Measurements from ENCODE around the gene TM4SF1. TPM values are rescaled to one million over a fixed set of nuclear protein-coding genes. Genes with fewer than 3 reads are reported as not detected.

Gene TM4SF1
- total RNA-seq, 2 donors from 2014 or later = 30.8 to 48.7 TPM

DNA sequence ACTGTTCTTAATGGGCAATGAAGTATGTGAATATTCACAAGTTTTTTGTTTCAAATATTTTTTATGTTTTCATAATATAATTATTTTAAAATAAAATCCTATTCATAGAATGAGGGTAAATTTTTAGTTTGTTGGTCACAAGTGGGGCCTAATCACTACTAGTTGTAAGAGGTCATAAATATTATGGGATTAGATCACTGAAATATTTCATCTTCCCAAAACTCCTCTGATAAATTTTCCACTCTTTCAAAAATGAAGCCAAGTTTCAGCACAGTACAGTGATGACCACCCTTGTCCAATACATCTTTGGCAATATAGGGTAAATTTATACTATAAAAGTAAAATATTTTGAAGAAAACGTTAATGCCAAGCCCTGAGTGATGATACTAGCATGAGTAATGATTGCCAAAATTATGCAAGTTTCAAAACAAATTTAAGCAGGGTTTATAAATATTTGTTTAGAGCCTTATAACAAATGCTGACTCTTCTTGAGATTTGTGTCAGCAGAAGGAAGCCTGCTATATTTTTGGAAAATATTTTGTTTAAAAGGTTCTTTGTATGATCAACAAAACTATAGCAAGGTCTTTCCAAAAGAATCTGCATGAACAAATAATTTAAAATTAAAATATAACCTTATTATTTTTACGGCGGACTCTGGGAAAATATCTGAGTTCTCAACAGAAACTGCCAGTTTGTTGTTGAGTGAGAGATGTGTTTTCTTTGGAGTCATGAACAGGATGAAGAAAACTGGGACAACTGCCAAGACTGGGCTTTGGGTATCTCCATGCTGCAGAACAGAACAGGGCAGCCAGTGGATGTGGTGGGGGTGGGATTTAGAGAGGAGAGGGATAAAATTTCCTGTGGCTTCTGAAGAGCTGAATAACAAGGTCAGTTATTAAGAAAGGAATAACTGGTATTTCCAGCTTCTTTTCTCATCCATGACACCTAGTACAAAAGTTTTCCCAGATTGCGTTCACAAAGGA, 17.9 kb upstream of the TM4SF1 start:
- DNase-seq = peak; percentile 48
- no peak overlapping the region for H3K9ac ChIP-seq (ENCODE audit: low read depth in 2 of 2, low read length in 2 of 2)
- TF ChIP-seq, protein P1, sequence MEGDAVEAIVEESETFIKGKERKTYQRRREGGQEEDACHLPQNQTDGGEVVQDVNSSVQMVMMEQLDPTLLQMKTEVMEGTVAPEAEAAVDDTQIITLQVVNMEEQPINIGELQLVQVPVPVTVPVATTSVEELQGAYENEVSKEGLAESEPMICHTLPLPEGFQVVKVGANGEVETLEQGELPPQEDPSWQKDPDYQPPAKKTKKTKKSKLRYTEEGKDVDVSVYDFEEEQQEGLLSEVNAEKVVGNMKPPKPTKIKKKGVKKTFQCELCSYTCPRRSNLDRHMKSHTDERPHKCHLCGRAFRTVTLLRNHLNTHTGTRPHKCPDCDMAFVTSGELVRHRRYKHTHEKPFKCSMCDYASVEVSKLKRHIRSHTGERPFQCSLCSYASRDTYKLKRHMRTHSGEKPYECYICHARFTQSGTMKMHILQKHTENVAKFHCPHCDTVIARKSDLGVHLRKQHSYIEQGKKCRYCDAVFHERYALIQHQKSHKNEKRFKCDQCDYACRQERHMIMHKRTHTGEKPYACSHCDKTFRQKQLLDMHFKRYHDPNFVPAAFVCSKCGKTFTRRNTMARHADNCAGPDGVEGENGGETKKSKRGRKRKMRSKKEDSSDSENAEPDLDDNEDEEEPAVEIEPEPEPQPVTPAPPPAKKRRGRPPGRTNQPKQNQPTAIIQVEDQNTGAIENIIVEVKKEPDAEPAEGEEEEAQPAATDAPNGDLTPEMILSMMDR (IDR thresholded peaks at IDR 0.05) = no peak
- no peak overlapping the region for H3K4me3 ChIP-seq
- H3K27ac ChIP-seq = no peak overlapping the region
- no peaks in the 10 kb centered on the region for H3K36me3 ChIP-seq
- H3K9me3 ChIP-seq = no peaks in the 10 kb centered on the region
- intact Hi-C loops (cut with DNase I) = no loop called here
- H3K4me1 ChIP-seq = no peaks in the 10 kb centered on the region
- H3K27me3 ChIP-seq = no peaks in the 10 kb centered on the region

DNA sequence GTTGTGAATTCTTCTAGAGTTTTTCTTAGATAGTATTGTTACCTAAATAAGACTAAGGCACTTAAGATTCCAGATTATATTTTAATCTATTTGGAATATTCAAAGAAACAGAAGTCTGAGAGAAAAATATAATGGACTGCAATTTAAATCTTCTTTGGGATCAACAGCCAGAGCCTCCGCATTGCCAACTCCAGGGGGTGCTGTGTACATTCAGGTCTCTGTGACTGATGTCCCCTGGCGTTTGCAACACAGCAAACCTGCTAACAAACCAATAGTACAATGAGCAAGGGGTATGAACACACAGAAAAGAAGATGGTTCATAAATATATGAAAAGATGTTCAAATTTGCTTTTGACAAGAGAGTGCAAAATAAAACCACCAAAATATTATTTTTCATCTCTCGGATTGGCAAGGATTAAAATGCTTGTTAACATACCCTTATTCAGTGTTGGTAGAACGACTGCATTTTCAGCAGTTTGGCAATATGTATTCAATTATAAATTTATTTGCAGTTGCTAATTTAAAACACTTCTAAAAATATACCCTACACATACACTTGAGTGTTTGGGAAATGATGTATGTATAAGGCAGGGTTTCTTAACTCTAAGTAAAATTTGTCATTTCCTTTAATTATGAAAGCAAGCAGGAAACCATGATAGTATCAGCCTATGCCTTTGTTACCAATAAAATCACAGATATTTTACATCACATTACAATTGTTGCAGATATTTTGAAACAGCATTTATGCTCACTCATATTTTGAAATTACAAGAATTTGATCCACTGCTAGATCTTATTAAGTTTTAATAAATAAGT, 16.1 kb upstream of the TM4SF1 start:
- no peaks in the 10 kb centered on the region for H3K36me3 ChIP-seq
- H3K9me3 ChIP-seq = no peaks in the 10 kb centered on the region
- intact Hi-C loops (cut with DNase I) = loop anchor here (2.0 to 5.0 kb wide), 2 partner anchors 41 to 87 kb away; no protein-coding TSS in a partner anchor
- no peaks in the 10 kb centered on the region for H3K4me1 ChIP-seq
- no peak overlapping the region for H3K4me3 ChIP-seq
- H3K9ac ChIP-seq (ENCODE audit: low read depth in 2 of 2, low read length in 2 of 2) = no peak overlapping the region
- no peaks in the 10 kb centered on the region for H3K27me3 ChIP-seq
- TF ChIP-seq, protein P1 (IDR thresholded peaks at IDR 0.05) = peak; percentile 75
- DNase-seq = peak; percentile 75
- no peak overlapping the region for H3K27ac ChIP-seq

DNA sequence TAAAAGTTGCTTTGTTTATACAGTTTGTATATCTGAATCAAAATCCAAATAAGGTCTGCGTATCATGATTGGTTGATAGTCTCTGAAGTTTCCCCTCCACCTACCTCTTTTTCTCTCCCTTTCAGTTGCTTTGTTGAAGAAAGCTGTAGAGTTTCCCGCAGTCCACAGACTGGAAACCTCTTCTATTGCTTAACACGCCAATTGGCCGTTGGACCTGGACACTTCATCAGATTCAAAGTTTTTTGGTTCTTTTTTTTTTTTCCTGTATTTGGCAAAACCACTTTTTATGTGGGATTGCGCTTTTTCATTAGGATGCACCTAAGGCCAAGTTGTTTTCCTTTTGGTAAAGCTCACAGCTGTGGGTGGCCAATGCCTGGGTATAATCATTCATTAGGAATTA, 14.5 kb upstream of the TM4SF1 start:
- DNase-seq = no peak
- H3K9me3 ChIP-seq = no peaks in the 10 kb centered on the region
- H3K4me3 ChIP-seq = no peak overlapping the region
- TF ChIP-seq, protein P1 (IDR thresholded peaks at IDR 0.05) = no peak
- H3K4me1 ChIP-seq = peaks cover 6% of the 10 kb centered on the region
- H3K9ac ChIP-seq (ENCODE audit: low read depth in 2 of 2, low read length in 2 of 2) = no peak overlapping the region
- H3K27me3 ChIP-seq = no peaks in the 10 kb centered on the region
- H3K36me3 ChIP-seq = no peaks in the 10 kb centered on the region
- no peak overlapping the region for H3K27ac ChIP-seq
- intact Hi-C loops (cut with DNase I) = loop anchor here (2.0 to 5.0 kb wide), 2 partner anchors 40 to 89 kb away; no protein-coding TSS in a partner anchor

DNA sequence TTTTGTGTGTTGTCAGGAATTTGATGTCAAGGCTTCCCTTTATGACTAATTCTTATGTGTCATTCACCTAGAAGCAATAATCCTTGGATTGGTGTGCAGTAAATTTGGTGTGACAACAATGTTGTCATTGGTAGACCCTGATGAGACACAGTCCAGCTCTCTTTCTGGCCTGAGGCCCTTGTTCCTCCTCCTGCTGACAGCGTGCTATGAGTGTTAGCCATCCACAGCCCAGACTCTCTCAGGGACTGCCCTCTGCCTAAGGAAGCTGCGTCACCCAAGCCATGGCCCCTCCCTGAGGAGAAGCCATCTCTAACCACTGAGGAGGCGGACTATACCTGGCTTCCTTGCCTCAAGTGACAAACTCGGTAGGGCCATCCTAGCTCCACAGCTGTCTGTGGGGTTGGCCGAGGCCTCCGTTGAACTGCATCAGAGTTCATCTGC, 13.3 kb upstream of the TM4SF1 start:
- intact Hi-C loops (cut with DNase I) = loop anchor here (5.0 kb wide), 1 partner anchor 38 kb away; no protein-coding TSS in a partner anchor
- Histone ChIP-seq H3K27ac (no peak overlapping the region), H3K27me3 (no peaks in the 10 kb centered on the region), H3K4me3 (no peak overlapping the region), H3K9ac (ENCODE audit: low read depth in 2 of 2, low read length in 2 of 2) (no peak overlapping the region), H3K4me1 (peaks cover 14% of the 10 kb centered on the region), H3K9me3 (no peaks in the 10 kb centered on the region), H3K36me3 (no peaks in the 10 kb centered on the region)
- no peak for DNase-seq
- TF ChIP-seq, protein P1 (IDR thresholded peaks at IDR 0.05) = no peak

DNA sequence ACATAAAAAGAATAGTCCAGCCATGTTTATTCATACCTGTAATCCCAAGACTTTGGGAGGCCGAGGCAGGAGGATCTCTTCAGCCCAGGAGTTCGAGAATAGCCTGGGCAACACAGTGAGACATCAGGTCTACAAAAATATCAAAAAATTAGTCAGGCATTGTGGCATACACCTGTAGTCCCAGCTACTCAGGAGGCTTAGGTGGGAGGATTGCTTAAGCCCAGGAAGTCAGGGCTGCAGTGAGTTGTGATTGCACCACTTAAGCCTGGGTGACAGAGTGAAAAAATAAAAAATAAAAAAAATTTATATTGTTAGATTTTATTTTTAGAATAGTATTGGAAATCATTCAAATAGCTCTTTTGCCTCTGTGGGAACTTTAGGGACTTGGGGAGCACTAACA, 12.8 kb upstream of the TM4SF1 start:
- no peak overlapping the region for H3K27ac ChIP-seq

More for the DNA sequence above, 12.8 kb upstream of the TM4SF1 start:
- no peaks in the 10 kb centered on the region for H3K36me3 ChIP-seq
- no peak overlapping the region for H3K9ac ChIP-seq (ENCODE audit: low read depth in 2 of 2, low read length in 2 of 2)
- H3K4me1 ChIP-seq = peaks cover 14% of the 10 kb centered on the region
- no peak overlapping the region for H3K4me3 ChIP-seq
- H3K9me3 ChIP-seq = no peaks in the 10 kb centered on the region
- no peak for DNase-seq
- no peaks in the 10 kb centered on the region for H3K27me3 ChIP-seq
- intact Hi-C loops (cut with DNase I) = loop anchor here (5.0 kb wide), 1 partner anchor 38 kb away; no protein-coding TSS in a partner anchor
- TF ChIP-seq, protein P1 (IDR thresholded peaks at IDR 0.05) = no peak

All from colonic mucosa (tissue), 4 donors.